HEK293 (cell line): ENCODE data around the gene PCDH15.

Source experiments
- TF ChIP-seq, protein P1 (sequence below): fragments of 450-650 bp; formaldehyde crosslinking; IDR thresholded peaks from 2 replicates; pipeline ENCODE4 v1.5.1; 2016; ENCODE audit warnings: missing biosample characterization, missing genetic modification characterization
- TF ChIP-seq, protein P2 (sequence below): fragments of 450-650 bp; formaldehyde crosslinking; conservative IDR thresholded peaks from 2 replicates; pipeline ENCODE4 v1.5.1; 2016; ENCODE audit warnings: low read depth, missing biosample characterization, missing genetic modification characterization

DNA sequence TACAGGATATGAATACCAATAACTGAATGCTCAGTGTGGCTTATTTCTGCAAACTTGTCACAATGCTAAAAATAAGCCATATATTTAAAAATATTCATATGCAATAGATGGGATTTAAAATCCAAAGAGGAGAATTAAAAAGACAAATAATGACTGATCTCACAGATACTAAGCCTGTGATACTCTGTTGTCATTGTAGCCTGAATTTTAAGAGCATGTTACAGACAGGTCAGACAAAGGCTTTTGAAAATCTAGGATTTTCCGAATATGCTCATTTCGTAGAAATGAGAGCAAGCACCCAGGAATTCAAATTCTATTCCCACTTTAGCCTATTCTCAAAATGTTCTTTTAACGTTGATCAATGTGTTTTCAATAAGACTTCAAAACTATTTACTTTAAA is 269.7 kb downstream of the PCDH15 start:
- TF ChIP-seq, protein P1, sequence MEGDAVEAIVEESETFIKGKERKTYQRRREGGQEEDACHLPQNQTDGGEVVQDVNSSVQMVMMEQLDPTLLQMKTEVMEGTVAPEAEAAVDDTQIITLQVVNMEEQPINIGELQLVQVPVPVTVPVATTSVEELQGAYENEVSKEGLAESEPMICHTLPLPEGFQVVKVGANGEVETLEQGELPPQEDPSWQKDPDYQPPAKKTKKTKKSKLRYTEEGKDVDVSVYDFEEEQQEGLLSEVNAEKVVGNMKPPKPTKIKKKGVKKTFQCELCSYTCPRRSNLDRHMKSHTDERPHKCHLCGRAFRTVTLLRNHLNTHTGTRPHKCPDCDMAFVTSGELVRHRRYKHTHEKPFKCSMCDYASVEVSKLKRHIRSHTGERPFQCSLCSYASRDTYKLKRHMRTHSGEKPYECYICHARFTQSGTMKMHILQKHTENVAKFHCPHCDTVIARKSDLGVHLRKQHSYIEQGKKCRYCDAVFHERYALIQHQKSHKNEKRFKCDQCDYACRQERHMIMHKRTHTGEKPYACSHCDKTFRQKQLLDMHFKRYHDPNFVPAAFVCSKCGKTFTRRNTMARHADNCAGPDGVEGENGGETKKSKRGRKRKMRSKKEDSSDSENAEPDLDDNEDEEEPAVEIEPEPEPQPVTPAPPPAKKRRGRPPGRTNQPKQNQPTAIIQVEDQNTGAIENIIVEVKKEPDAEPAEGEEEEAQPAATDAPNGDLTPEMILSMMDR = no peak
- TF ChIP-seq, protein P2, sequence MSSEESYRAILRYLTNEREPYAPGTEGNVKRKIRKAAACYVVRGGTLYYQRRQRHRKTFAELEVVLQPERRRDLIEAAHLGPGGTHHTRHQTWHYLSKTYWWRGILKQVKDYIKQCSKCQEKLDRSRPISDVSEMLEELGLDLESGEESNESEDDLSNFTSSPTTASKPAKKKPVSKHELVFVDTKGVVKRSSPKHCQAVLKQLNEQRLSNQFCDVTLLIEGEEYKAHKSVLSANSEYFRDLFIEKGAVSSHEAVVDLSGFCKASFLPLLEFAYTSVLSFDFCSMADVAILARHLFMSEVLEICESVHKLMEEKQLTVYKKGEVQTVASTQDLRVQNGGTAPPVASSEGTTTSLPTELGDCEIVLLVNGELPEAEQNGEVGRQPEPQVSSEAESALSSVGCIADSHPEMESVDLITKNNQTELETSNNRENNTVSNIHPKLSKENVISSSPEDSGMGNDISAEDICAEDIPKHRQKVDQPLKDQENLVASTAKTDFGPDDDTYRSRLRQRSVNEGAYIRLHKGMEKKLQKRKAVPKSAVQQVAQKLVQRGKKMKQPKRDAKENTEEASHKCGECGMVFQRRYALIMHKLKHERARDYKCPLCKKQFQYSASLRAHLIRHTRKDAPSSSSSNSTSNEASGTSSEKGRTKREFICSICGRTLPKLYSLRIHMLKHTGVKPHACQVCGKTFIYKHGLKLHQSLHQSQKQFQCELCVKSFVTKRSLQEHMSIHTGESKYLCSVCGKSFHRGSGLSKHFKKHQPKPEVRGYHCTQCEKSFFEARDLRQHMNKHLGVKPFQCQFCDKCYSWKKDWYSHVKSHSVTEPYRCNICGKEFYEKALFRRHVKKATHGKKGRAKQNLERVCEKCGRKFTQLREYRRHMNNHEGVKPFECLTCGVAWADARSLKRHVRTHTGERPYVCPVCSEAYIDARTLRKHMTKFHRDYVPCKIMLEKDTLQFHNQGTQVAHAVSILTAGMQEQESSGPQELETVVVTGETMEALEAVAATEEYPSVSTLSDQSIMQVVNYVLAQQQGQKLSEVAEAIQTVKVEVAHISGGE (tag by site-specific recombination) = no peak
